Stomach (tissue), 9 donors: ENCODE results near the gene INS. TPM values are rescaled to one million over a fixed set of nuclear protein-coding genes. Genes with fewer than 3 reads are reported as not detected.

Source experiments
- DNase-seq, 2 donors: peaks; one replicate each; pipeline versions ENCODE4 v3.0.0 to v3.0.0-alpha.2; 2013 to 2019
- H3K27ac ChIP-seq, 5 donors: fragments of 200-600 bp in 4 of 5; sonication (generic) in 4 of 5; one replicate each; pipeline ENCODE4 v1.5.1; 2013 to 2019; ENCODE audit warnings: mild to moderate bottlenecking in 1 of 5, moderate library complexity in 1 of 5
- H3K27me3 ChIP-seq, 3 donors: fragments of 200-600 bp; sonication (generic); one replicate each; pipeline ENCODE4 v1.5.1; 2017 to 2019; ENCODE audit warnings: mixed run types in 1 of 3
- H3K36me3 ChIP-seq, 4 donors: fragments of 200-600 bp; sonication (generic); 1 replicate in 3 of 4; 2 replicates in 1 of 4; pipeline ENCODE4 v1.5.1; 2016 to 2019
- H3K4me1 ChIP-seq, 4 donors: fragments of 200-600 bp; sonication (generic); one replicate each; pipeline ENCODE4 v1.5.1; 2016 to 2019
- H3K4me3 ChIP-seq, 4 donors: fragments of 200-600 bp; sonication (generic) in 3 of 4; one replicate each; pipeline ENCODE4 v1.5.1; 2016 to 2019; ENCODE audit warnings: mild to moderate bottlenecking in 1 of 4
- H3K9me3 ChIP-seq, 4 donors: fragments of 200-600 bp; sonication (generic); one replicate each; pipeline ENCODE4 v1.5.1; 2016 to 2019
- EP300 ChIP-seq: sonication (generic); formaldehyde crosslinking; IDR thresholded peaks from one replicate; pipeline ENCODE4 v1.6.1; 2017; ENCODE audit warnings: antibody characterized with exemption
- POLR2A ChIP-seq, 4 donors: fragments of 450-650 bp; IDR thresholded peaks; one replicate each; pipeline ENCODE4 v1.6.1; 2016; ENCODE audit warnings: antibody characterized with exemption in 4 of 4, control low read depth in 2 of 4, mild to moderate bottlenecking in 1 of 4, moderate library complexity in 1 of 4
- POLR2AphosphoS5 ChIP-seq, 3 donors: sonication (generic); formaldehyde crosslinking; IDR thresholded peaks; one replicate each; pipeline ENCODE4 v1.6.1; 2016; ENCODE audit warnings: antibody characterized with exemption in 3 of 3
- WGBS, 5 donors: extraction: QIAGEN DNeasy Blood & Tissue Kit in 3 of 5; methylation state at CpG; one replicate each; pipeline versions ENCODE4 v1.1.5 to v1.1.7; 2013 to 2018; 5-methylcytosine and 5-hydroxymethylcytosine counted together
- intact Hi-C: fragments of 100-400 bp; cut with DNase I; formaldehyde crosslinking; loops from one replicate; pipeline ENCODE4 v1.15.1; 2023; ENCODE audit warnings: low total_unique reads
- polyA plus RNA-seq, 3 donors: library from polyadenylated mRNA; stranded (reverse); fragments of 200-250 nt; gene quantifications; one replicate each; pipeline ENCODE4 v1.2.3, GENCODE V29; 2013
- total RNA-seq, 5 donors: library from RNA; depleted of rRNA; stranded (reverse); fragments of >200 nt; gene quantifications; one replicate each; pipeline versions ENCODE4 v1.1.0 to v1.2.3, GENCODE V29; 2014 to 2016
- TF ChIP-seq, protein P1 (sequence below), 7 experiments: fragments of 450-650 bp in 4 of 7; fragments of 200-600 bp in 3 of 7; sonication (generic) in 3 of 7; IDR thresholded peaks; one replicate each; pipeline ENCODE4 v1.5.1; 2016 to 2019; ENCODE audit warnings: antibody characterized with exemption in 7 of 7, control low read depth in 2 of 7, mild to moderate bottlenecking in 1 of 7
- donor health status: healthy with polysubstance abuse.
- donor health status: Bipolar disorder and iron deficiency.
- donor health status: healthy.

Gene INS
- total and polyA plus RNA-seq, 8 donors = 7.2 to 37.6 TPM; not detected in 6

DNA sequence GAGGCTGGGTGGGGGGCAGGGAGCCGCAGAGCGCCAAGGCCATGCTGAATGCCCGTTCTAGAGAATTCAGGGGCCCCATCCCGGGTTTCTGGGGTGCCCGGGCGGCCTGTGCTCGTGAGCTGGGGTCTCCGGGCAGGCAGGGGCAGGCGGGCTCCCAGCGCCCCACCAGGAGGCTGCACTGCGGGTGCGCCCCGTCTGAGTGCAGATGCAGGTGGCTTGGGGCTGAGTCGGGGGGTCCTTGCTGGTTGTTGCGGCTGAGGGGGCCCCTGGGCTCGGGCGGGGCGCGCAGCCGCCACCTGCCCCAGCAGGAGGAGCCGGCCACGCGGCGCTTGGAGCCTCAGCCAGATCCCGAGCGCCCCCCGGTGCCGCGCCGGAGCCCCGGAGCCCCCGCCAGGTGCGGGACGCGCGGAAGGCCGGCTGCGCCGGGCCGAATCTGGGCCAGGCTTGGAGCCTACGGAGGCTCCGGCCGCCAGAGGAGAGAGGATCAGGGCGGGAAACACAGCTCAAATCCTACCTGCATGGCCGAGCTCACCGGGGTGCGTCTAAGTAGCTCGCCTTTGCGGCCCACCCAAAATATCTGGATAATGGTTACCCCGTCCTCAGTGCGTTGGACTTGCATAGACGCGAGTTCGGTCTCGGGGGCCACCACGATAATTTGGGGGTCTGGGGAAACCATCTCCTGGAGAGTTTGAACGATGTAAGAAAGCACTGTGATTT lies 21.2 kb downstream of the INS start:
- no peaks in the 10 kb centered on the region for H3K36me3 ChIP-seq
- intact Hi-C loops = no loop called here
- DNase-seq = peak in 1 of 2 donors; percentile 64
- peaks cover 38 to 57% (median 54%) of the 10 kb centered on the region in 4 donors for H3K4me1 ChIP-seq
- WGBS, 5 donors = 2 to 5% (median 3%) methylated on average over 16 to 57 of the region's 57 CpGs
- H3K27me3 ChIP-seq = peaks cover 25 to 100% (median 91%) of the 10 kb centered on the region in 3 donors
- no peak for TF ChIP-seq EP300
- TF ChIP-seq, protein P1, sequence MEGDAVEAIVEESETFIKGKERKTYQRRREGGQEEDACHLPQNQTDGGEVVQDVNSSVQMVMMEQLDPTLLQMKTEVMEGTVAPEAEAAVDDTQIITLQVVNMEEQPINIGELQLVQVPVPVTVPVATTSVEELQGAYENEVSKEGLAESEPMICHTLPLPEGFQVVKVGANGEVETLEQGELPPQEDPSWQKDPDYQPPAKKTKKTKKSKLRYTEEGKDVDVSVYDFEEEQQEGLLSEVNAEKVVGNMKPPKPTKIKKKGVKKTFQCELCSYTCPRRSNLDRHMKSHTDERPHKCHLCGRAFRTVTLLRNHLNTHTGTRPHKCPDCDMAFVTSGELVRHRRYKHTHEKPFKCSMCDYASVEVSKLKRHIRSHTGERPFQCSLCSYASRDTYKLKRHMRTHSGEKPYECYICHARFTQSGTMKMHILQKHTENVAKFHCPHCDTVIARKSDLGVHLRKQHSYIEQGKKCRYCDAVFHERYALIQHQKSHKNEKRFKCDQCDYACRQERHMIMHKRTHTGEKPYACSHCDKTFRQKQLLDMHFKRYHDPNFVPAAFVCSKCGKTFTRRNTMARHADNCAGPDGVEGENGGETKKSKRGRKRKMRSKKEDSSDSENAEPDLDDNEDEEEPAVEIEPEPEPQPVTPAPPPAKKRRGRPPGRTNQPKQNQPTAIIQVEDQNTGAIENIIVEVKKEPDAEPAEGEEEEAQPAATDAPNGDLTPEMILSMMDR (IDR thresholded peaks at IDR 0.05) = no peak
- no peak for TF ChIP-seq POLR2A (IDR thresholded peaks at IDR 0.05)
- TF ChIP-seq POLR2AphosphoS5 (IDR thresholded peaks at IDR 0.05) = no peak
- peak overlapping the region in 2 of 4 donors; percentile 41 to 53 for H3K4me3 ChIP-seq
- H3K9me3 ChIP-seq = no peaks in the 10 kb centered on the region
- H3K27ac ChIP-seq = no peak overlapping the region

DNA sequence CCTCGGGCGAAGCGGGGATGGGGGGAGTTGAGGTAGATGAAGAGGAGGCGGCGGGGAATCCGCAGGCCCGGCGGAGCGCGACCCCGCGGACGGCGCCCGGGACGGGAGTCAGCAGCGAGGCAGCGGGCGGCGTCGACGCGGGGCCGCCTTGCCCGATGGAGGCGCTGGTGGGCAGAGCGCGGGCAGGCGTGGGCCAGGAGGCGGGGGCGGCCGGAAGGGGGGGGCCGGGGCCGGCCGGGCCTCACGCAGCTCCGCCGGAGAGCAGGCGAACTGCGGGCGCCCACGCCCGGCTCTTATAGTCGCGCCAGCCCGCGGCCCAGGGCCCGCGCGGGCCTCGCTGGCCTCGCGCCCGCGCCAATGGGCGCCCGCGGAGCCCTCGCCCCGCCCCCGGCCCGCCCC lies 21.9 kb downstream of the INS start, which contains the start of gene IGF2:
TSS of gene IGF2 (minus strand) at position 267 of the 399 bp plus-strand sequence. CDS start 3,866 bp downstream, outside the sequence.
- Histone ChIP-seq H3K4me3 (peak within 1 kb of the TSS; percentile 36 to 53 (median 38)), H3K9me3 (no peaks in the 10 kb centered on the region), H3K4me1 (peaks cover 36 to 52% (median 48%) of the 10 kb centered on the region in 4 donors), H3K27me3 (peaks cover 22 to 100% (median 90%) of the 10 kb centered on the region in 3 donors), H3K36me3 (no peaks in the 10 kb centered on the region), H3K27ac (no peak within 1 kb of the TSS)
- peak in 1 of 2 donors; percentile 83 for DNase-seq
- intact Hi-C loops = no loop called here
- WGBS, 5 donors = 0 to 7% (median 1%) methylated on average over 6 to 62 of the region's 62 CpGs; no CpG with 5 or more reads in 1 of the 5 donors
- TF ChIP-seq POLR2AphosphoS5 (IDR thresholded peaks at IDR 0.05) (no peak), POLR2A (IDR thresholded peaks at IDR 0.05) (no peak), EP300 (no peak)
- TF ChIP-seq, protein P1 (IDR thresholded peaks at IDR 0.05) = no peak

DNA sequence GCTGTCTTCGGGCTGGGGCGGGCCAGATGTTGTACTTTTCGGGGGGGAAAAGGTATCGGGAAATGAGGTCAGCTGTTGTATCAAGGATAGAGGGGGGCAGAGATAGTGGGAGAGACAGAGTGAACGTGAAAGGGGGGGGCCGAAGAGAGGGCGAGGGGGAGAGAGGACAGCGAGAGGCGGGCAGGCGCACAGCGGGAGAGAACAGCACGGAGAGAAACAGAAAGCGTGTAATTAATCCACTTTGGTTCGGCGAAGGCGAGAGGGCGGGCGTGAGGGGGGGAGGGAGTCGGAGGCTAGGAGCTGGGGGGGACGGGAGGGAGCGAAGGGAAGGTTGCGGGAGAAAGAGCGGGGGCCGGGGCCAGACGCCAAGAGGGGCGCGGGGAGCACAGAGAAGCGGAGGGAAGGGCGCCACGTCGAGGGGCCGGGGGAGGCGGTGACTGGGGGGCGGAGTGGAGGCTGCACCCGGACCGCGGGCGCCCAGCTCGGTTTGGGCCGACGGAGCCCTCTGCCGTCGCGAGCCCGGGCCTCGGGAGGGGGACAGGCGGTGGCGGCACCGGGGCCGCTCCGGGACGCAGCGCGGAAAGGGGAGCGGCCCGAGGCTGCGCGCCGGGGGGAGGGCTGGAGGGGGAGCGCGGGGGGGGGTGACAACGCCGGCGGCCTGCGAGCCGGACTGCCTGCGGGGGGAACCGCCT lies 22.4 kb downstream of the INS start:
- WGBS, 5 donors = 1 to 4% (median 1%) methylated on average over 38 to 66 of the region's 68 CpGs
- no peaks in the 10 kb centered on the region for H3K9me3 ChIP-seq
- peak overlapping the region; percentile 36 to 53 (median 38) for H3K4me3 ChIP-seq
- TF ChIP-seq EP300 (no peak), POLR2AphosphoS5 (IDR thresholded peaks at IDR 0.05) (no peak), POLR2A (IDR thresholded peaks at IDR 0.05) (no peak)
- TF ChIP-seq, protein P1 (IDR thresholded peaks at IDR 0.05) = no peak
- peaks cover 22 to 100% (median 90%) of the 10 kb centered on the region in 3 donors for H3K27me3 ChIP-seq
- DNase-seq = peak in 1 of 2 donors; percentile 67
- no peaks in the 10 kb centered on the region for H3K36me3 ChIP-seq
- peaks cover 32 to 47% (median 43%) of the 10 kb centered on the region in 4 donors for H3K4me1 ChIP-seq
- H3K27ac ChIP-seq = no peak overlapping the region
- intact Hi-C loops = no loop called here

DNA sequence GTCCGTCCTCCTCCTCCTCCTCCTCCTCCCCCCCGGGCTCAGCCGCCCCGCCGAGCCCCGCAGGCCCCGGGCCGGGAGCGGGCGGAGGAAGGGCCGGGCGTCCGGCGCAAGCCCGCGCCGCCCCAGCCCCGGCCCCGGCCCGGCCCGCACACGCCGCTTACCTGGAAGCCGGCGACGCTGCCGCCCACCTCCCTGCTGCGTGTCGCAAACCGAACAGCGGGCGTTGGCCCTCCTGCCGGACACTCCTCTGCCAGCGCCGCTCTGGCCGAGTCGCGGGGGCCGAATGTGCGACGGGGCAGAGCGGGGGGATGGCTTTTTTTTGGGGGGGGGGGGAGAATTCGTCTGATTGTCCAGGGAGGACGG lies 23.0 kb downstream of the INS start:
- Histone ChIP-seq H3K4me1 (peaks cover 32 to 43% (median 42%) of the 10 kb centered on the region in 4 donors), H3K9me3 (no peaks in the 10 kb centered on the region), H3K36me3 (no peaks in the 10 kb centered on the region), H3K4me3 (peak overlapping the region; percentile 36 to 53 (median 38)), H3K27ac (no peak overlapping the region), H3K27me3 (peaks cover 22 to 100% (median 90%) of the 10 kb centered on the region in 3 donors)
- intact Hi-C loops = no loop called here
- peak in 1 of 2 donors; percentile 63 for DNase-seq
- WGBS, 5 donors = 0 to 4% (median 1%) methylated on average over 6 to 42 of the region's 44 CpGs
- TF ChIP-seq POLR2AphosphoS5 (IDR thresholded peaks at IDR 0.05) = no peak
- no peak for TF ChIP-seq POLR2A (IDR thresholded peaks at IDR 0.05)
- no peak for TF ChIP-seq EP300
- TF ChIP-seq, protein P1 (IDR thresholded peaks at IDR 0.05) = no peak
